Measurements from ENCODE around the gene ZNF569.
"Not testable (repeated sequence)": the region's sequence is repeated elsewhere in the genome, so short reads cannot be mapped to it uniquely, and the experiment has no call there.

ZNF569 gene

DNA sequence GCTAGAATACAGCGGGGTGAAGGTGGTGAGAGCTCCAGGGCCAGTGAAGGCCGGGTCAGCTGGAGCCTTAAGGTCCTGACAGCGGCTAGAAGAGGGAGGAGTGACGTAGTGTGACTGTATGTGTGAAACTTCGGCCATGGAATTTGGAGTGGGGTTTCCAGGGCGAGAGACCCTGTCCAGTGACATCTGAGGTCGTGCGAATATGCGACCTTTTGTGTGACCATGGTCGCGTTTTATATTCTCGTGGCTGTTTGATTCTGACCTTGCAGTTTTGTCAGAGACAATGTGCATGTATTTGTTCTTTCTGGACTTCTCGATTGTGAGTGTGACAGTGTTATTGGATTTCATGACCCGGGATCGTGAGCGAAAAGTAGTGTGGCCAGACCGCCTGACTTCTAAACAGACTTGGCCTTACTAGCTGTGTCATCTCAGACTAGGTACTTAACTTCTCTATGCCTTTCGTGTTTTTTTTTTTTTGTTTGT, 405 bp upstream of the ZNF569 start:
- no peak for DNase-seq (ENCODE audit: low read depth)

DNA sequence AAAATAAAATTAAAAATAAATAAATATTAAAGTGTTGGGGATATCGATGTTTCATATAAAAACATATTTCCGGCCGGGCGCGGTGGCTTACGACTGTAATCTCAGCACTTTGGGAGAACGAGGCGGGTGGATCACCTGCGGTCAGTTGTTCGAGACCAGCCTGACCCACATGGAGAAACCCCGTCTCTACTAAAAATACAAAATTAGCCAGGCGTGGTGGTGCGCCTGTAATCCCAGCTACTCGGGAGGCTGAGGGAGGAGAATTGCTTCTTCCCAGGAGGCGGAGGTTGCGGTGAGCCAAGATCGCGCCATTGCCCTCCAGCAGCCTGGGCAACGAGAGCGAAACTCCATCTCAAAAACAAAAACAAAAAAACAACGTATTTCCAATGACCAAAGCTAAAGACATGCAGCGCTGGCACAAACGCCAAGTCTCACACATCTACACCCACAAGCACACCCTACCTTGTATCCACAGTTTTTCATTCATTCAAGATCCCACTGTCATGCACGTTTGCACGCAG, 907 bp downstream of the ZNF569 start:
- peak overlapping the region; percentile 61 for H3K4me3 ChIP-seq (ENCODE audit: low read depth, low read length)
- no peak for DNase-seq (ENCODE audit: low read depth)
- TF ChIP-seq, protein P1, sequence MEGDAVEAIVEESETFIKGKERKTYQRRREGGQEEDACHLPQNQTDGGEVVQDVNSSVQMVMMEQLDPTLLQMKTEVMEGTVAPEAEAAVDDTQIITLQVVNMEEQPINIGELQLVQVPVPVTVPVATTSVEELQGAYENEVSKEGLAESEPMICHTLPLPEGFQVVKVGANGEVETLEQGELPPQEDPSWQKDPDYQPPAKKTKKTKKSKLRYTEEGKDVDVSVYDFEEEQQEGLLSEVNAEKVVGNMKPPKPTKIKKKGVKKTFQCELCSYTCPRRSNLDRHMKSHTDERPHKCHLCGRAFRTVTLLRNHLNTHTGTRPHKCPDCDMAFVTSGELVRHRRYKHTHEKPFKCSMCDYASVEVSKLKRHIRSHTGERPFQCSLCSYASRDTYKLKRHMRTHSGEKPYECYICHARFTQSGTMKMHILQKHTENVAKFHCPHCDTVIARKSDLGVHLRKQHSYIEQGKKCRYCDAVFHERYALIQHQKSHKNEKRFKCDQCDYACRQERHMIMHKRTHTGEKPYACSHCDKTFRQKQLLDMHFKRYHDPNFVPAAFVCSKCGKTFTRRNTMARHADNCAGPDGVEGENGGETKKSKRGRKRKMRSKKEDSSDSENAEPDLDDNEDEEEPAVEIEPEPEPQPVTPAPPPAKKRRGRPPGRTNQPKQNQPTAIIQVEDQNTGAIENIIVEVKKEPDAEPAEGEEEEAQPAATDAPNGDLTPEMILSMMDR (IDR thresholded peaks at IDR 0.05; ENCODE audit: control insufficient read depth, extremely low read depth, insufficient read depth): no peak

More for the DNA sequence above, 405 bp upstream of the ZNF569 start:
- peak overlapping the region; percentile 61 for H3K4me3 ChIP-seq (ENCODE audit: low read depth, low read length)
- TF ChIP-seq, protein P1 (IDR thresholded peaks at IDR 0.05; ENCODE audit: control insufficient read depth, extremely low read depth, insufficient read depth): no peak

GRCh38 chr19:37452500-37453245, 14.6 kb downstream of the ZNF569 start:
- TF ChIP-seq, protein P1 (IDR thresholded peaks at IDR 0.05; ENCODE audit: control insufficient read depth, extremely low read depth, insufficient read depth): no peak
- DNase-seq (ENCODE audit: low read depth): no peak
- H3K4me3 ChIP-seq (ENCODE audit: low read depth, low read length): no peak overlapping the region

DNA sequence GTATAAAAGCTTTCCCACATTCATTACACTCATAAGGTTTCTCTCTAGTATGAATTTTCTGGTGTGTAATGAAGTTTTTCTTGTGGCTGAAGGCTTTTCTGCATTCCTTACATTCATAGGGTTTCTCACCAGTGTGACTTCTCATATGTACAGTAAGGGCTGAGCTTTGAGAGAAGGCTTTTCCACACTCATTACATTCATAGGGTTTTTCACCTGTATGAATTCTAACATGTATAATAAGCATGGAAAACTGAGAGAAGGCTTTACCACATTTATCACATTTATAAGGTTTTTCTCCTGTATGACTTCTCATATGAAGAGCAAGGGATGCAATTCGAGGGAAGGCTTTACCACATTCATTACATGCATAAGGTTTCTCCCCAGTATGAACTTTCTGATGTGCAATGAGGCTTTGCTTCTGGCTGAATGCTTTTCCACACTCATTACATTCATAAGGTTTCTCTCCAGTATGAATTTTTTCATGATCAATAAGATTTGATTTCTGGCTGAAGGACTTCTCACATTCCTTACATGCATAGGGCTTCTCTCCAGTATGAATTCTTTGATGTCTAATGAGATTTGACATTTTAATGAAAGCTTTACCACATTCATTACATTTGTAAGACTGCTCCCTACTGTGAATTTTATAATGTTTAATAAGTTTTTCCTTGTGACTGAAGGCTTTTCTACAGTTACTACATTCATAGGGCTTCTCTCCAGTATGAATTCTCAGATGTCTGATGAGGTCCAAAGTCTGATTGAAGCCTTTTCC, 53.7 kb downstream of the ZNF569 start:
- TF ChIP-seq, protein P1 (IDR thresholded peaks at IDR 0.05; ENCODE audit: control insufficient read depth, extremely low read depth, insufficient read depth): no peak

GRCh38 chr19:37412700-37413099, 54.5 kb downstream of the ZNF569 start:
- TF ChIP-seq, protein P1 (IDR thresholded peaks at IDR 0.05; ENCODE audit: control insufficient read depth, extremely low read depth, insufficient read depth): no peak
- H3K4me3 ChIP-seq (ENCODE audit: low read depth, low read length): no peak overlapping the region

More for the DNA sequence above, 53.7 kb downstream of the ZNF569 start:
- no peak overlapping the region for H3K4me3 ChIP-seq (ENCODE audit: low read depth, low read length)
- DNase-seq (ENCODE audit: low read depth): no peak

GRCh38 chr19:37406140-37406846, 61.0 kb downstream of the ZNF569 start:
- not testable (repeated sequence) for DNase-seq (ENCODE audit: low read depth); H3K4me3 ChIP-seq (ENCODE audit: low read depth, low read length)

More at GRCh38 chr19:37412700-37413099, 54.5 kb downstream of the ZNF569 start:
- no peak for DNase-seq (ENCODE audit: low read depth)
